ENCODE data around the gene TESK1.
"Not testable (repeated sequence)": the region's sequence is repeated elsewhere in the genome, so short reads cannot be mapped to it uniquely, and the experiment has no call there.

DNA sequence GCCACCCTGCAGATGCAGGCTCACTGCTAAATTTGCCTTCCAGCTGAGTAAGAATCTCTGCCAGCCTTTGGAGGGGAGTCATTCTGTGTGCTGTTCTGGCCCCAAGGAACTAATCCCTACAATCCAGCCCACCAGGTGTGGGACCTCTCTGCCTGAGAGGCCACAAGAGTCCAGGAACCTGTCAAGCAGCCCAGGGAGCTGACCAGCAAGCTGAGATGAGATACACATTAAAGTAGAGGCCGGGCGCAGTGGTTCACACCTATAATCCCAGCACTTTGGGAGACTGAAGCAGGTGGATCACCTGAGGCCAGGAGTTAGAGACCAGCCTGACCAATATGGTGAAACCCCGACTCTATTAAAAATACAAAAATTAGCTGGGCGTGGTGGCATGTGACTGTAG, 7.0 kb downstream of the TESK1 start:
- TF ChIP-seq CTCF (IDR thresholded peaks at IDR 0.05; ENCODE audit: low read length); EZH2 (optimal IDR thresholded peaks at IDR 0.05; ENCODE audit: low read depth, low read length): not testable (repeated sequence)

Measured in MM.1S (cell line).